ENCODE measurements around the gene FBLN1. TPM values are rescaled to one million over a fixed set of nuclear protein-coding genes. Genes with fewer than 3 reads are reported as not detected.

Gene FBLN1
- total and polyA plus RNA-seq, 2 donors (not counting 3 experiments of a cell fraction or from before 2014, with no cell fraction given): 1.2 to 4.0 TPM

- Histone ChIP-seq H3K9ac (replicated peaks; ENCODE audit: extremely low read depth, insufficient read depth, low read length) (no peak overlapping the region), H3K27ac (ENCODE audit: insufficient read depth, low read depth, low read length) (no peak overlapping the region), H3K4me3 (replicated peaks in 1 of 3; ENCODE audit: insufficient read depth in 1 of 3, low read depth in 1 of 3, low read length in 3 of 3) (no peak overlapping the region), H3K9me3 (replicated peaks; ENCODE audit: control insufficient read depth, insufficient read depth, low read length) (no peaks in the 10 kb centered on the region), H3K36me3 (ENCODE audit: control insufficient read depth in 2 of 2, extremely low read depth in 1 of 2, insufficient read depth in 2 of 2, low read length in 2 of 2) (no peaks in the 10 kb centered on the region), H2AFZ (ENCODE audit: low read depth, low read length) (no peak overlapping the region), H3K27me3 (ENCODE audit: control insufficient read depth in 2 of 2, insufficient read depth in 2 of 2, low read length in 2 of 2) (peaks cover 17 to 26% of the 10 kb centered on the region in 2 experiments), H3K4me2 (ENCODE audit: insufficient read depth, low read length) (no peak overlapping the region), H4K20me1 (replicated peaks; ENCODE audit: control insufficient read depth, extremely low read depth, insufficient read depth, low read length) (no peaks in the 10 kb centered on the region), H3K4me1 (ENCODE audit: control insufficient read depth, extremely low read depth, insufficient read depth, low read length) (peaks cover 13% of the 10 kb centered on the region), H3K9me1 (replicated peaks; ENCODE audit: control insufficient read depth, extremely low read depth, insufficient read depth, low read length) (no peaks in the 10 kb centered on the region), H3K79me2 (ENCODE audit: control insufficient read depth, insufficient read depth, low read length) (no peaks in the 10 kb centered on the region)
- intact Hi-C loops (cut with micrococcal nuclease) (no loop called here), dilution Hi-C loops (cut with MboI; ENCODE audit: extremely low pct_ligation_motif_present, low sequenced_read_pairs) (no loop called here)
- FAIRE-seq (no peak), DNase-seq (ENCODE audit: low read depth, low spot score) (no peak)
- BruUV-seq (replicated peaks): no TSS peak
- ChIA-PET POLR2A (interaction anchor here (0.6 kb wide), 1 partner anchor 849 kb away, joined by 3 read pairs; no protein-coding TSS in a partner anchor), CTCF (no interaction called here)
- no peak for TF ChIP-seq MYC (IDR thresholded peaks at IDR 0.05; ENCODE audit: low read depth, low read length)
- TF ChIP-seq MAX (IDR thresholded peaks at IDR 0.05; ENCODE audit: insufficient read depth, insufficient read length): no peak
- TF ChIP-seq EZH2 (IDR thresholded peaks at IDR 0.05; ENCODE audit: borderline replicate concordance, low read depth, low read length, severe bottlenecking): no peak
- TF ChIP-seq CTCF (IDR thresholded peaks at IDR 0.05; ENCODE audit: extremely low read depth in 1 of 2, insufficient read depth in 1 of 2, low read depth in 1 of 2, low read length in 2 of 2): no peak
- no peak for TF ChIP-seq POLR2AphosphoS5 (IDR thresholded peaks at IDR 0.05; ENCODE audit: insufficient read depth, low read depth, low read length)
- no peak for TF ChIP-seq FOS (IDR thresholded peaks at IDR 0.05; ENCODE audit: borderline replicate concordance, insufficient read depth, low read length)
- no peak for TF ChIP-seq POLR2A (IDR thresholded peaks at IDR 0.05; ENCODE audit: low read depth, low read length)
- TF ChIP-seq JUN (IDR thresholded peaks at IDR 0.05; ENCODE audit: borderline replicate concordance, insufficient read depth, insufficient read length, low read depth): no peak
- TF ChIP-seq GATA2 (IDR thresholded peaks at IDR 0.05; ENCODE audit: insufficient read depth, insufficient read length, low read depth, low read length): no peak
Observed at GRCh38 chr22:45638197-45638596, 135.5 kb downstream of the FBLN1 start.

All from endothelial cell of umbilical vein (primary cell).